B cell (primary cell): ENCODE data around the gene COX8C. TPM values are rescaled to one million over a fixed set of nuclear protein-coding genes. Genes with fewer than 3 reads are reported as not detected.

Source experiments
- ATAC-seq: fragments of 200-7000 bp; cut with Tn5 transposase; one replicate; pipeline ENCODE4 v1.10.0; 2021; ENCODE audit warnings: low read depth, mild to moderate bottlenecking, moderate number of reproducible peaks, moderate library complexity
- CTCF ChIA-PET: fragments of 350-600 bp; sonication (Branson Sonifier 250); formaldehyde crosslinking; loops from one replicate; lab custom pipeline; 2021; ENCODE audit warnings: antibody characterized with exemption, inconsistent platforms; lab: Charles Lee
- POLR2A ChIA-PET: fragments of 350-600 bp; sonication (Branson Sonifier 250); formaldehyde crosslinking; loops from one replicate; lab custom pipeline; 2021; ENCODE audit warnings: antibody characterized with exemption; lab: Charles Lee
- DNase-seq: peaks from one replicate; pipeline ENCODE4 v3.0.0; 2013
- H2AFZ ChIP-seq: 2 replicates; pipeline ENCODE4 v1.6.1; 2012; ENCODE audit warnings: mild to moderate bottlenecking, low read depth, low read length; ENCODE audit not compliant: insufficient read depth, poor library complexity, severe bottlenecking
- H3K27ac ChIP-seq, 2 donors: 1 replicate in 1 of 2; 2 replicates in 1 of 2; pipeline ENCODE4 v1.5.1; 2012 to 2013; ENCODE audit warnings: low read length in 2 of 2, mild to moderate bottlenecking in 2 of 2, moderate library complexity in 1 of 2
- H3K27me3 ChIP-seq, 4 experiments: fragments of 200-600 bp in 1 of 4; sonication (generic) in 1 of 4; replicated peaks in 1 of 4; 1 replicate in 2 of 4; 2 replicates in 2 of 4; pipeline versions ENCODE4 v1.6.1 to v1.7.0; 2013 to 2016; ENCODE audit warnings: low read length in 3 of 4, mild to moderate bottlenecking in 2 of 4, mixed read lengths in 1 of 4, moderate library complexity in 1 of 4; ENCODE audit not compliant: insufficient read depth in 4 of 4, control insufficient read depth in 3 of 4; ENCODE audit errors: control extremely low read depth in 1 of 4
- H3K36me3 ChIP-seq, 2 experiments: replicated peaks in 1 of 2; 1 replicate in 1 of 2; 2 replicates in 1 of 2; pipeline versions ENCODE4 v1.6.1 to v1.7.1; 2013; ENCODE audit warnings: low read length in 1 of 2; ENCODE audit not compliant: insufficient read depth in 2 of 2, control insufficient read depth in 1 of 2; ENCODE audit errors: control extremely low read depth in 1 of 2, extremely low read depth in 1 of 2
- H3K4me1 ChIP-seq, 2 donors: fragments of 200-600 bp in 1 of 2; sonication (generic) in 1 of 2; 1 replicate in 1 of 2; 2 replicates in 1 of 2; pipeline versions ENCODE4 v1.5.1 to v1.6.1; 2013 to 2017; ENCODE audit warnings: low read length in 2 of 2; ENCODE audit not compliant: control insufficient read depth in 2 of 2, insufficient read depth in 2 of 2
- H3K4me2 ChIP-seq: replicated peaks from 2 replicates; pipeline ENCODE3; 2012; ENCODE audit warnings: mild to moderate bottlenecking, low read depth, low read length; ENCODE audit not compliant: poor library complexity, severe bottlenecking
- H3K4me3 ChIP-seq, 5 experiments: fragments of 200-600 bp in 1 of 5; sonication (generic) in 1 of 5; 1 replicate in 3 of 5; 2 replicates in 2 of 5; pipeline versions ENCODE4 v1.5.1 to v1.7.0; 2011 to 2016; ENCODE audit warnings: low read length in 4 of 5, mild to moderate bottlenecking in 4 of 5, low read depth in 2 of 5, control low read depth in 1 of 5, moderate library complexity in 1 of 5; ENCODE audit not compliant: insufficient read depth in 1 of 5; ENCODE audit errors: control extremely low read depth in 1 of 5, extremely low read depth in 1 of 5
- H3K79me2 ChIP-seq: fragments of 200-600 bp; sonication (generic); one replicate; pipeline ENCODE4 v1.6.0; 2016; ENCODE audit warnings: low read length; ENCODE audit not compliant: control insufficient read depth, insufficient read depth
- H3K9ac ChIP-seq: fragments of 200-600 bp; sonication (generic); 2 replicates; pipeline ENCODE4 v1.6.1; 2017; ENCODE audit warnings: mild to moderate bottlenecking, low read length, moderate library complexity
- H3K9me3 ChIP-seq, 3 donors: one replicate each; pipeline versions ENCODE4 v1.6.1 to v1.7.1; 2013; ENCODE audit warnings: low read length in 2 of 3; ENCODE audit not compliant: control insufficient read depth in 2 of 3, insufficient read depth in 1 of 3; ENCODE audit errors: control extremely low read depth in 1 of 3
- H4K20me1 ChIP-seq: 2 replicates; pipeline ENCODE4 v1.6.0; 2012; ENCODE audit warnings: mild to moderate bottlenecking, low read length; ENCODE audit not compliant: insufficient read depth, control insufficient read depth, poor library complexity, severe bottlenecking
- H3K27ac Mint-ChIP-seq: one replicate; pipeline ENCODE4 v1.8.0; 2021; ENCODE audit warnings: mixed read lengths
- H3K27me3 Mint-ChIP-seq: one replicate; pipeline ENCODE4 v1.8.0; 2021; ENCODE audit warnings: mixed read lengths
- H3K4me1 Mint-ChIP-seq: one replicate; pipeline ENCODE4 v1.8.0; 2021; ENCODE audit warnings: mixed read lengths
- H3K4me3 Mint-ChIP-seq: one replicate; pipeline ENCODE4 v1.8.0; 2021; ENCODE audit warnings: mixed read lengths
- H3K9me3 Mint-ChIP-seq: one replicate; pipeline ENCODE4 v1.8.0; 2022; ENCODE audit warnings: mixed read lengths; ENCODE audit not compliant: insufficient read depth
- EZH2 ChIP-seq: IDR thresholded peaks from 2 replicates; pipeline ENCODE4 v1.6.1; 2012; ENCODE audit warnings: borderline replicate concordance, low read depth, mild to moderate bottlenecking, moderate library complexity, low read length; ENCODE audit not compliant: insufficient read depth, poor library complexity, severe bottlenecking
- WGBS: methylation state at CpG from one replicate; pipeline ENCODE4 v1.1.5; 2013; ENCODE audit warnings: missing lambda C conversion rate; ENCODE audit not compliant: insufficient coverage; 5-methylcytosine and 5-hydroxymethylcytosine counted together
- intact Hi-C: fragments of 100-400 bp; cut with micrococcal nuclease; formaldehyde crosslinking; loops from one replicate; pipeline ENCODE4 v1.10.0; 2022
- polyA minus RNA-seq: library from RNA; depleted of rRNA, polyadenylated mRNA; stranded (reverse); fragments of >200 nt; gene quantifications from 2 replicates; pipeline ENCODE4 v1.2.3, GENCODE V29; 2012
- polyA plus RNA-seq: library from polyadenylated mRNA; depleted of rRNA; stranded (reverse); fragments of >200 nt; gene quantifications from 2 replicates; pipeline ENCODE4 v1.2.3, GENCODE V29; 2012
- total RNA-seq, 2 donors: library from RNA; stranded (reverse); fragments of 120-200 nt in 1 of 2; gene quantifications; 1 replicate in 1 of 2; 2 replicates in 1 of 2; pipeline versions ENCODE4 v1.2.3 to v1.2.4, GENCODE V29; 2013 to 2022
- TF ChIP-seq, protein P1 (sequence below): fragments of 200-600 bp; IDR thresholded peaks from one replicate; pipeline ENCODE4 v1.8.0; 2022; ENCODE audit warnings: antibody characterized with exemption, mild to moderate bottlenecking

The COX8C gene, protein sequence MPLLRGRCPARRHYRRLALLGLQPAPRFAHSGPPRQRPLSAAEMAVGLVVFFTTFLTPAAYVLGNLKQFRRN
- not detected in 2 replicates for total RNA-seq
- total RNA-seq (2013), result not detected
- not detected in 2 replicates for polyA plus RNA-seq
- not detected in 2 replicates for polyA minus RNA-seq

DNA sequence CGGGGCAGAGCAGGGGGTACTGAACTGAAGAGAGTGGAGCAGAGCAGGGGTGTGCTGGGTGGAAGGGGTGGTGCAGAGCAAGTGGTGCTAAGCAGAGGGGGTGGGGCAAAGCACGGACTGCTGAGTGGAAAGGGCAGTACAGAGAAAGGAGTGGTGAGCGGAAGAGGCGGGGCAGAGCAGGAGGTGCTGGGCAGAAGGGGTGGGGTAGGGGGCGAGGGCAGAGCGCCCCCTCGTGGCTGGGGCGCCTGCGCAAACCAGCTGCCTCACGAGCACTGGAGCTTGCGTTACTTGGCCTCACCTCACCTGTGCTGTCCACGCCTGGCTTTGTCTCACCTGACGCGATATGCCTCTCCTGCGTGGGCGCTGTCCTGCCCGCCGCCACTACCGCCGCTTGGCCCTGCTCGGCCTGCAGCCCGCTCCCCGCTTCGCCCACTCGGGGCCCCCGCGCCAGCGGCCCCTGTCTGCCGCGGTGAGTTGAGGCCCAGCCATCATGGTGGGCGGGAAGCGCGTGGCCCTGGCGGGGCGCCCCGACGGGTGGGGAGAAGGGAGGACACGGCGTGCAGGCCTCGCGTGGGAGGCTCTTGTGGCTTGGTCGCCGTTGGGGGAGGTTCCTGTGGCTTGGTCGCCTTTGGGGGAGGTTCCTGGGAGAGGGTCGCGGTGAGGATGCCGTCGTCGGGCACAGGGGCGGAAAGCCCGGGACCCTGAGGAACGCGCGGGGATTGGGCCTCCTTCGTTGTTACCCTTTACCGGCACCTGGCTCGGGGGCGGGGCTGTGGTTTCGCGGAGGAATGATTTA is at the start of gene COX8C:
Gene COX8C, plus strand, starts transcription at position 257 of the 796 bp plus-strand sequence. Its CDS starts 87 bp downstream, at position 344.
- no peaks in the 10 kb centered on the region for H3K27me3 Mint-ChIP-seq
- Histone ChIP-seq H3K36me3 (no peaks in the 10 kb centered on the region), H2AFZ (no peak within 1 kb of the TSS), H3K79me2 (no peaks in the 10 kb centered on the region), H4K20me1 (no peaks in the 10 kb centered on the region), H3K9ac (no peak within 1 kb of the TSS), H3K9me3 (peaks cover 1 to 16% (median 4%) of the 10 kb centered on the region in 3 donors), H3K4me2 (no peak within 1 kb of the TSS), H3K4me3 (peak within 1 kb of the TSS in 1 of 5 experiments; percentile 10), H3K27ac (no peak within 1 kb of the TSS), H3K4me1 (peaks cover 0 to 5% of the 10 kb centered on the region in 2 donors), H3K27me3 (no peaks in the 10 kb centered on the region)
- POLR2A ChIA-PET, result no interaction called here
- H3K4me3 Mint-ChIP-seq, result no peak within 1 kb of the TSS
- no peak within 1 kb of the TSS for H3K27ac Mint-ChIP-seq
- ATAC-seq (no peak), DNase-seq (no peak)
- CTCF ChIA-PET, result no interaction called here
- TF ChIP-seq, protein P1, sequence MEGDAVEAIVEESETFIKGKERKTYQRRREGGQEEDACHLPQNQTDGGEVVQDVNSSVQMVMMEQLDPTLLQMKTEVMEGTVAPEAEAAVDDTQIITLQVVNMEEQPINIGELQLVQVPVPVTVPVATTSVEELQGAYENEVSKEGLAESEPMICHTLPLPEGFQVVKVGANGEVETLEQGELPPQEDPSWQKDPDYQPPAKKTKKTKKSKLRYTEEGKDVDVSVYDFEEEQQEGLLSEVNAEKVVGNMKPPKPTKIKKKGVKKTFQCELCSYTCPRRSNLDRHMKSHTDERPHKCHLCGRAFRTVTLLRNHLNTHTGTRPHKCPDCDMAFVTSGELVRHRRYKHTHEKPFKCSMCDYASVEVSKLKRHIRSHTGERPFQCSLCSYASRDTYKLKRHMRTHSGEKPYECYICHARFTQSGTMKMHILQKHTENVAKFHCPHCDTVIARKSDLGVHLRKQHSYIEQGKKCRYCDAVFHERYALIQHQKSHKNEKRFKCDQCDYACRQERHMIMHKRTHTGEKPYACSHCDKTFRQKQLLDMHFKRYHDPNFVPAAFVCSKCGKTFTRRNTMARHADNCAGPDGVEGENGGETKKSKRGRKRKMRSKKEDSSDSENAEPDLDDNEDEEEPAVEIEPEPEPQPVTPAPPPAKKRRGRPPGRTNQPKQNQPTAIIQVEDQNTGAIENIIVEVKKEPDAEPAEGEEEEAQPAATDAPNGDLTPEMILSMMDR, result no peak
- no peak for TF ChIP-seq EZH2
- intact Hi-C loops, result no loop called here
- H3K9me3 Mint-ChIP-seq, result peaks cover 7% of the 10 kb centered on the region
- 94% methylated on average over 52 of the region's 60 CpGs for WGBS
- peaks cover 9% of the 10 kb centered on the region for H3K4me1 Mint-ChIP-seq

DNA sequence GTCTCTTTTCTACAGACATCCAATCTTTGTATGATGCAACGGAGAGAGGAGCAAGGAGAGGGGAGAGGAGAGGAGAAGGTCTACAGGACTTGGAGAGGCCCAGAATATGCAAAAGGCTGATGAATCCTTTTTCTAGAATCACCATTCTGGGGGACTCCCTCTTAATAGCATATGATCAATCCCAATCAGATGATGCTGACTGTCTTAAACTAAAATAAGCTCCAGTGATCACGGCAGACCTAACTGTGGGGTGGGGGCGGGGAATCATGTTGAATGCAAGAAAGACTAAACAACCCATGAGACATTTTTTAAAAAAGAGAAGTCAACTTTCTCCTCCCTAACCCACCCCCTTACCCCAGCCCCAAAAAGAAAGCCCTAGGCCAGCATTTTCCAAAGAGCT is 47.6 kb upstream of the COX8C start:
- CTCF ChIA-PET, result no interaction called here
- POLR2A ChIA-PET, result interaction anchor here (0.5 kb wide), 1 partner anchor 524 kb away, joined by 3 read pairs; no protein-coding TSS in a partner anchor
- Mint-ChIP-seq H3K9me3 (no peaks in the 10 kb centered on the region), H3K4me1 (peaks cover 31% of the 10 kb centered on the region), H3K27ac (no peak overlapping the region), H3K4me3 (no peak overlapping the region), H3K27me3 (no peaks in the 10 kb centered on the region)
- H3K27me3 ChIP-seq, result no peaks in the 10 kb centered on the region
- ATAC-seq, result no peak
- H3K79me2 ChIP-seq, result peaks cover 66% of the 10 kb centered on the region
- no peak overlapping the region for H3K27ac ChIP-seq
- H3K4me2 ChIP-seq, result no peak overlapping the region
- H3K4me1 ChIP-seq, result peaks cover 0 to 2% of the 10 kb centered on the region in 2 donors
- no peak overlapping the region for H2AFZ ChIP-seq
- peaks cover 59% of the 10 kb centered on the region for H4K20me1 ChIP-seq
- H3K4me3 ChIP-seq, result no peak overlapping the region
- H3K9me3 ChIP-seq, result no peaks in the 10 kb centered on the region
- WGBS, result no CpG with 5 or more reads among the region's 3 CpGs
- DNase-seq, result no peak
- no peak overlapping the region for H3K9ac ChIP-seq
- peaks cover 3 to 4% of the 10 kb centered on the region in 2 experiments for H3K36me3 ChIP-seq
- intact Hi-C loops, result no loop called here
- TF ChIP-seq EZH2, result no peak
- TF ChIP-seq, protein P1, result no peak
